Fibroblast of skin of scalp (primary cell): ENCODE data around the gene CPPED1. TPM values are rescaled to one million over a fixed set of nuclear protein-coding genes. Genes with fewer than 3 reads are reported as not detected.
"Not testable (repeated sequence)": the region's sequence is repeated elsewhere in the genome, so short reads cannot be mapped to it uniquely, and the experiment has no call there.

ENCODE experiments used
- DNase-seq: peaks from one replicate; pipeline ENCODE4 v3.0.0-alpha.2; 2013
- polyA plus RNA-seq, 2 experiments: library from polyadenylated mRNA; unstranded; fragments of 120-200 nt; gene quantifications; one replicate each; pipeline ENCODE4 v1.2.1, GENCODE V29; 2013; ENCODE audit not compliant: insufficient read length in 2 of 2

The CPPED1 gene, protein sequence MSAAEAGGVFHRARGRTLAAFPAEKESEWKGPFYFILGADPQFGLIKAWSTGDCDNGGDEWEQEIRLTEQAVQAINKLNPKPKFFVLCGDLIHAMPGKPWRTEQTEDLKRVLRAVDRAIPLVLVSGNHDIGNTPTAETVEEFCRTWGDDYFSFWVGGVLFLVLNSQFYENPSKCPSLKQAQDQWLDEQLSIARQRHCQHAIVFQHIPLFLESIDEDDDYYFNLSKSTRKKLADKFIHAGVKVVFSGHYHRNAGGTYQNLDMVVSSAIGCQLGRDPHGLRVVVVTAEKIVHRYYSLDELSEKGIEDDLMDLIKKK
- polyA plus RNA-seq (2013, experiment 1 of 2; ENCODE audit: insufficient read length) = 18.8 TPM
- 20.1 TPM for polyA plus RNA-seq (2013, experiment 2 of 2; ENCODE audit: insufficient read length)

DNA sequence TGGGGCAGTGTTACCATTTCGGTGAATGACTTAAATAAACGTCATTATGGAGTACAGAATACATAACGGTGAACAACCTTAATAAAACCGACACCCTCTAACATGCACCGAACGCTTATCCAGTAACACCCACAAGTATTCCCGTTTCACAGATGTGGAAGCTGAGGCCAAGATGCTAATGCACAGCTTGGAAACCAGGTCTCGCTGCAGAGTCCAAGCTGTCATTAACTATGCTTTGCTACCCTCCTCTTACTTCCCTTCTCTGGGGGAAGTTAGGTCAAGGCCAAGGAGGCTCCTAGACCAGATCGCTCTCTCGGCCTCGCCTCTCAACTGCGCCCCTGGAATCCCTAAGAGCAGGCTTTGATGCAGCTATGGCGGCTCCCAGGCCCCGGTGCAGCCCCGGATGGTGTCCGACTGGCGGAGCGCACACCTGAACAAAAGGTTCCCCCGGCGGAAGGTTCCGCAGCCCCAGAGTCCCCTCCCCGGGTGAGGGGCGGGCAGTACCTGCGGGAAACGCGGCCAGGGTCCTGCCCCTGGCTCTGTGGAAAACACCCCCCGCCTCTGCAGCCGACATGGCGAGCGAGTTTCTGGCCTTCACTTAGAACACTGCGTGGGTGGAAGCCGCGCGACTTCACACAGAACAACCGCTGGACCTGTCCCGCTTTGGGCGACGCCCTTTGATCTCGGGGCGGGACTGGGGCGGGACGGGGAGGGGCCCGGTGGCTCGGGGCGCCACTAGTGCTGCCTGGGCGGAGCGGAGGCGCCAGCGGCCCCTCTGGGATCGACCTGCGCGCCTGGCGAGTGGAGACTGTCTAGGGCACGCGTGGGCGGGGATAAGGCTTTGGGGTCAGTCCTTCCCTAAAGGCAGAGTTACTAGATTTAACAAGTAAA, at the start of gene CPPED1:
TSS of gene CPPED1 (minus strand) at position 685 of the 891 bp plus-strand sequence. CDS start at position 574, 111 bp downstream.
- DNase-seq = peak; percentile 94

DNA sequence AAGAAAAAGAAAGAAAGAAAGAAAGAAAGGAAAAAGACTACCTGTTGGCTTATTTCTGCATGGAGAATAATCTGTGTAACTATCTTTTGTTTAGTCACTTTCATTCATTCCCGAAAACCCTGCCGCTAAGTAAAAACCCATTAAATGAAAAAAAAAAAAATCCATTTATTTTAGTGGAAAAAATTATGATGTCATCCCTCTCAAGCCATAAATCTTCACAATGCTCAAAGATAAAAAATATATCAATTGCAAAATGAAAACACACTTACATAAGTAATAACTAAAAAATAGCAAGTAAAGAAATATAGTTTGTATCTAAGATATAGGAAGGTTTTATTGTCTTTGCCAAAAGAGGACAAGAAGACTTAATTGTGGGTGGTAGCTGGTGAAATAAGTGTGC, 46.5 kb upstream of the CPPED1 start:
- DNase-seq = no peak

DNA sequence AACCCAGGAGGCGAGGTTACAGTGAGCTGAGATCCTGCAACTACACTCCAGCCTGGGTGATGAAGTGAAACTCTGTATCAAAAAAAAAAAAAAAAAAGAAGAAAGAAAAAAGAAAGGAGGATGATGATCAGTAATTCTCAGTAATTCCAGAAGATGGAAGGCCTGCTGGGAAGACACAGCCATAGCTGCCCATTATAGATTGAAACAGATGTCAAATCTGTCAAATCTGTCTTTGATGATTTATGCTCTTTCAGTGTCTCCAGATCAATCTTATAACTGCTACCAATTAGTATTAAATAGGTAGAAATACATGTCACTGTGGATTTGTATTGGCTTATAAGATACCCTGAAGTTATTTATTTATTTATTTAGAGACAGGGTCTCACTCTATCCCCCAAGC, 42.9 kb upstream of the CPPED1 start:
- no peak for DNase-seq

DNA sequence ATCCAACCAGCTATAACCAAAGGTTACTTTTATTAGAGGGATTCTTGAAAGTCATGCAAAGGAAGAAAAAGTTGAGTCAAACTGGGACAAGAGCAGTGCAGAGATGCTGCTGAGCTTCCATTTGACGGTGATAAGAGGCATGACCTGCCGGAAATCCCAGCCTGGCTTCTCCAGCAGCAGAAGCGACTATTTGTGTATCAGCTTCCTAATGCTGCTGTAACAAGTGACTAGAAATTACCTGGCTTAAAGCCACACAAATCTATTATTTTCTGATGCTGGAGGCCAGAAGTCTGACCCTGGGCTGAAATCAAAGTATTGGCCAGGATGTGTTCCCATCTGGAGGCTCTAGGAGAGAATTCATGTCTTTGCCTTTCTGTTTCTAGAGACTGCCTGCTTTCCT, 41.6 kb upstream of the CPPED1 start:
- no peak for DNase-seq

DNA sequence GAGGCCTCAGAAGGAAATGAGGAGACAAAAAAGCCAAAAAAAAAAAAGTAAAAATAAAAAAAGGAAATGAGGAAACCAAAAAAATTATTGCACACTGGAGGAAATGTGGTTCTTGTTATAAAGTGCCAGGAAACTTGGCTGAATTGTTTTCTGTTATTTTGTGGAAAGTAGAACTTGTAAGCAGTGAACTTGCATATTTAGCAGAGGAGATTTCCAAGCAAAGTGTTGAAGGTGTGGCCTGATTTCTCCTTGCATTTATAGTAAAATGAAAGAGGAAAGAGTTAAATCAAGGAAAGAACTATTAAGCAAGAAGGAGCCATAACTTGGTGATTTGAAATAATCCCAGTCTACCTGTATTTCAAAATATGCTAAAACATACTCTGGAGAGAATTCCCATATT, 34.1 kb upstream of the CPPED1 start:
- DNase-seq = no peak

DNA sequence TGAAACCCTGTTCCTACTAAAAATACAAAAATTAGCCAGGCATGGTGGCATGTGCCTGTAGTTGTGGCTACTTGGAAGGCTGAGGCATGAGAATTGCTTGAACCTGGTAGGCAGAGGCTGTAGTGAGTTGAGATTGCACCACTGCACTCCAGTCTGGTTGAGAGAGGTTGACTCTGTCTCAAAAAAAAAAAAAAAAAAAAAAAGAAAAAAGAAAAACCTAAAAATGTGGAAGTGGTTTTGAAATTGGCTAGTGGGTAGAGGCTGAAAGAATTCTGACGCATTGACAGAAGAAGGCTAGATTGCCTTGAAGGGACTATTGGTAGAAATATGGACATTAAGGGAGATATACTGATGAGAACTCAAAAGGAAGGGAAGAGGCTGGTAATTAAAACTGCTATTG, 33.6 kb upstream of the CPPED1 start:
- no peak for DNase-seq

DNA sequence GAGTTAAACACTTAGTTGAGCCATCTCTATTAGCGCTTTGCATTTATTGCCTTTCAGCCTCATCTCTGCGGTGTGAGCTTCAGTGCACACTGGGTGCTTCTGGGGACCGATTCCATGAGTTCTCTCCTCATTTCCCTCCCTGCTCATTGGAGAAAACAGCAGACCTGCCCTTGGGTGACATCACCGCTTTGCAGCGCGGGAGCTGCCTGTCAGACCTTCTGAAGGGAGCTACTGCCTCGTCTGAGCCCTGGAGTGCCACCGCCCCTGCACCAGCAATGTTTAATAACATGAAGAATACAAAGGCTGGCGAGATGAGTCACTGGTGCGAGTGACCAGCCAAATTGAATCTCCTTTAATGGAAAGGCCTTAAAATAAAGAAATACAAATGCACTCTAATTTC, 30.2 kb upstream of the CPPED1 start:
- DNase-seq = no peak

DNA sequence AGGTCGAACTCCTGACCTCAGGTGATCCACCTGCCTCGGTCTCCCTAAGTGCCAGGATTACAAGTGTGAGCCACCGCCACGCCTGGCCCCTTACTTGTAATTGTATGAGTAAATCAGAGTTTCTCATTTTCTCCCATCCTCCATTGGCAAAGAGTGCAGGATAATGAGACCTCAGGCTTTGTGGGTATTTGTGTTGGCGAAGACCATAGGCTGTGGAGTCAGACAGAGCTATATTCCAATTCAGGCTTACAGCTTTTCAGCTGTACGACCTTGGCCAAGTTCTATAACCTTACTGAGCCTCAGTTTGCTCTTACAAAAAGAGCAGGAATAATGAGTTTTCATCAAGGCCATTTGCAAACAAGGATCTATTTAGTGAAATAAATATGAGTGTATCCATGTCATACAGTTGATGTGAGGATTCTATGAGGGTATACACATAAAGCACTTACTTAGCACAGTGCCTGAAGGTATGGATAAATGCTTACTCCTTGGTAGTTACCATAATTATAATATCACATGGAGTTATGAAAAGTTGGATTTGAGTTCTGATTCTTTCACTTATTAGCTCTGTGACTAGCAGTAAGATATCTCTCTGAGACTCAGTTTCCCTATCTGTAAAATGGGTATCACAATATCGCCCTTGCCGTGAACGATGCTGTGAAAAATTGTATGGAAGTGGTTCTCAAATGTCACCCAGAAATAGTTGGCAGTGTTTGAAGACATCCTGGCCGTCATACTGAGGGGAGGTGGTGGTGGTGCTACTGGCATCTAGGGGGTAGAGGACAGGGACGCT, 25.6 kb upstream of the CPPED1 start:
- DNase-seq = no peak

DNA sequence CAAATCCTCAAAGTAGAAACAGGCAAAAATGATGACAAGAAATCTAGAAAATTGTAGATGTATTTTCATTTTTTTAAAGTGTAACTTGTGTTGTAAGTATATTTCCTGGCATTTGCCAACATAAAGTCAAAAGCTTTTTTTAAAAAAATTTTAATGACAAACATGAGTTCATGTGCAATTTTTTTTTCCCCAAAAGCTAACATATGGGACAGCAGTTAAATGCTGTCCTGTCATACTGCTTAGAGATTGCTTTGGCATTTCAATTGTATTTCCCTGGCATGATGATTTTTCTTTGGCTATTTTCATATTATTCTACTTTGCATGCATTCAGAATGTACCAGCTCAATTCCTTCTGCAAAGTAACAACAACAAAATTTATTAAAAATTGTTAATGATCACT, 24.5 kb upstream of the CPPED1 start:
- DNase-seq = no peak

DNA sequence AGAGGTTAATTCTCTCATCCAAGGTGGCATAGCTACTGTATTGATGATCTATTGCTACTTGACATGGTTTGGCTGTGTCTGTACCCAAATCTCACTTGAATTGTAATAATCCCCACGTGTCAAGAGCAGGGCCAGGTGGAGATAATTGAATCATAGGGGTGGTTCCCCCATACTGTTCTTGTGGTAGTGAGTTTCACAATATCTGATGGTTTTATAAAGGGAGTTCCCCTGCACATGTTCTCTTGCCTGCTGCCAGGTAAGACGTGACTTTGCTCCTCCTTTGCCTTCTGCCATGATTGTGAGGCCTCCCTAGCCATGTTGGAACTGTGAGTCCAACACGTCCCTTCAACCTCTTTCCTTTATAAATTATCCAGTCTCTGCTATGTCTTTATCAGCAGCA, 22.9 kb upstream of the CPPED1 start:
- DNase-seq = no peak

DNA sequence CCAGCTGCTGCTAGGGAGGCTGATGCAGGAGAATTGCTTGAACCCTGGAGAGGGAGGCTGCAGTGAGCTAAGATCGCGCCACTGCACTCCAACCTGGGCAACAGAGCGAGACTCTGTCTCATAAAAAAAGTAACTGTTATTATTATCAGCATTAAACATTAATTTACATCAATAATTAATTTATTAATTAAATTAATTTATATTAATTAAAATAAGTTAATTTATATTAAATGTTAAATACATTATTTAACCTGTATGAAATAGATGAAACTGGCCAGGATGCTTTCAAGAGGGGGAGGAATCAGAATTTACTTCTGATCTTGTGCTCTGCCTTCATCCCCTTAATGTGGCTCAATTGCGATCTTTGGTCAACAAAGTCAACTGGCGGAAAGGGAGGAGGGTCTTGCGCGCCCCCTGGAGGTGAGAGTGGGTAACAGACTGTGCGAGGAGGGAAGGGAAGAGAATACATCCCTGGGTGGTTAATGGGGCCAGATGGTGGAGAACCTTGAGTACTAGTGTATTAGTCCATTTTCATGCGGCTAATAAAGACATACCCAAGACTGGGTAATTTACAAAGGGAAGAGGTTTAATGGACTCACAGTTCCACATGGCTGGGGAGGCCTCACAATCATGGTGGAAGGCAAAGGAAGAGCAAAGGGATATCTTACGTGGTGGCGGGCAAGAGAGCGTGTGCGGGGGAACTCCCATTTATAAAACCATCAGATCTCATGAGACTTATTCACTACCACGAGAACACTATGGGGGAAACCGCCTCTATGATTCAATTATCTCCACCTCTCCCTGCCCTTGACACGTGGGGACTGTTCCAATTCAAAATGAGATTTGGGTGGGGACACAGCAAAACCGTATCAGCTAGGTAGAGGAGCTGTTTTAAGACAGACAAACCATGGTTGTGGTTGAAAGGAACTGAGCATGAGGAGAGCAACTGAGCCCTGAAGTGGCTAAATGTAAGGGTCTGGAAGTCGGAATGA, 15.7 kb upstream of the CPPED1 start:
- DNase-seq = peak; percentile 67

DNA sequence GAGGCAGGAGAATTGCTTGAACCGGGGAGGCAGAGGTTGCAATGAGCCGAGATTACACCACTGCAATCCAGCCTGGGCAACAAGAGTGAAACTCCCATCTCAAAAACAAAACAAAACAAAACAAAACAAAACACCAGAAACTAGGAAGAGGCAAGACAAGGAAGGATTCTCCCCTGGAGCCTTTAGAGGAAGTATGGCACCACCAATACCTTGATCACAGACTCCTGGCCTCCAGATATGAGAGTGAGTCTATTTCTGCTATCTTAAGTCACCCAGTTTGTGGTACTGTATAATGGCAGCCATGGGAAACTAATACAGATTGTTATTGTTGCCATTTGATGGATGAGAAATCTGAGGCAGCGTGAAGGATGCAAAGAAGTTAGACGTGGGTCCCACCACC, 14.6 kb upstream of the CPPED1 start:
- no peak for DNase-seq

DNA sequence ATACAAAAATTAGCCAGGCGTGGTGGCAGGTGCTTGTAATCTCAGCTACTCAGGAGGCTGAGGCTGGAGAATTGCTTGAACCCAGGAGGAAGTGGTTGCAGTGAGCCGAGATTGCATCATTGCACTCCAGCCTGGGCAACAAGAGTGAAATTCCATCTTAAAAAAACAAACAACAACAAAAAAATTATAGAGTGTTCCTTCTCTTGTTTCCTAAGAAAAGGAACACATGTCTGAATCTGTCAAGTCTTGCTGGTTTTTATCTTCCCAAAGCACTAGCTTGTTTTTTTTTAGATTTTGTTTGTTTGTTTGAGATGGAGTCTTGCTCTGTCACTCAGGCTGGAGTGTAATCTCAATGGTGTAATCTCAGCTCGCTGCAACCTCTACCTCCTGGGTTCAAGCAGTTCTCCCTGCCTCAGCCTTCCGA, 13.1 kb upstream of the CPPED1 start:
- DNase-seq = not testable (repeated sequence)

DNA sequence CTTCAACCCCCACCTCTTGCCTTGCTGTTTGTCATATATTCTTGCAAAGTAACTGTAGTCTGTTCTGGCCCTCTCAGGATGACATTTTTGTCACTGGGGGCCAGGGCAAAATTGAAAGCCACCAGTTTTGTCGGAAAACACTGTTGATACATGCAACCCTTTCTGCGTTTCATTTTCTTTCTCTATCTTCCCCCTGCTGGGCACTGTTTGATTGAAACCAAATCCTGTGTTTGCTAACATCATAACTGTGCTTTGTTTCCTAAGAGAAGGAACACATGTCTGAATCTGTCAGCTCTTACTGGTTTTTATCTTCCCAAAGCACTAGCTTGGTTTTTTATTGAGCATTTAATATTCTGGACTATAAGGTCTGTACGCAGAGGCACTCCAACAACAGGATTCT, 11.7 kb upstream of the CPPED1 start:
- DNase-seq = no peak

DNA sequence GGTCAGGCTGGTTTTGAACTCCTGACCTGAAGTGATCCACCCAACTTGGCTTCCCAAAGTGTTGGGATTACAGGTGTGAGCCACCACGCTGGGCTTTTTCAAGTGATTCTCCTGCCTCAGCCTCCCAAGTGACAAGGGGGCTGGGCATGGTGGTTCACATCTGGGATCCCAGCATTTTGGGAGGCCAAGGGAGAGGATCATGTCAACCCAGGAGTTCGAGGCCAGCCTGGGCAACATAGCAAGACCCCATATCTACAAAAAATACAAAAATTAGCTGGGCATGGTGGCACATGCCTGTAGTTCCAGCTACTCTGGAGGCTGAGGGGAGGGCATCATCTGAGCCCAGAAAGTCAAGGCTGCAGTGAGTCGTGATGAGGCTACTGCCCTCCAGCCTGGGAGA, 10.0 kb upstream of the CPPED1 start:
- not testable (repeated sequence) for DNase-seq

DNA sequence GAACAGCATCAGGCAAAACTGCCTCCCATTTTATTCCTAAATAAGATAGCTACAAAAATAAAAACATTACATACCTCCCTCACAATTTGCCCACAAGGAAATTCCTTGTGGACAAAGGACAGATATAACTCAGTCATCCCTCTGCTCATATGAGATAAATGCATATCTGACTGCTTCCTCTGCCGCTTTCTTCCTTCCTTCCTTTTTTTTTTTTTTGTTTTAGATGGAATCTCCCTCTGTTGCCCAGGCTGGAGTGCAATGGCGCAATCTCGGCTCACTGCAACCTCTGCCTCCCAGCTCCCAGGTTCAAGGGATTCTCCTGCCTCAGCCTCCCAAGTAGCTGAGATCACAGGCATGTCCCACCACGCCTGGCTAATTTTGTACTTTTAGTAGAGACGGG, 9.6 kb upstream of the CPPED1 start:
- DNase-seq = not testable (repeated sequence)

DNA sequence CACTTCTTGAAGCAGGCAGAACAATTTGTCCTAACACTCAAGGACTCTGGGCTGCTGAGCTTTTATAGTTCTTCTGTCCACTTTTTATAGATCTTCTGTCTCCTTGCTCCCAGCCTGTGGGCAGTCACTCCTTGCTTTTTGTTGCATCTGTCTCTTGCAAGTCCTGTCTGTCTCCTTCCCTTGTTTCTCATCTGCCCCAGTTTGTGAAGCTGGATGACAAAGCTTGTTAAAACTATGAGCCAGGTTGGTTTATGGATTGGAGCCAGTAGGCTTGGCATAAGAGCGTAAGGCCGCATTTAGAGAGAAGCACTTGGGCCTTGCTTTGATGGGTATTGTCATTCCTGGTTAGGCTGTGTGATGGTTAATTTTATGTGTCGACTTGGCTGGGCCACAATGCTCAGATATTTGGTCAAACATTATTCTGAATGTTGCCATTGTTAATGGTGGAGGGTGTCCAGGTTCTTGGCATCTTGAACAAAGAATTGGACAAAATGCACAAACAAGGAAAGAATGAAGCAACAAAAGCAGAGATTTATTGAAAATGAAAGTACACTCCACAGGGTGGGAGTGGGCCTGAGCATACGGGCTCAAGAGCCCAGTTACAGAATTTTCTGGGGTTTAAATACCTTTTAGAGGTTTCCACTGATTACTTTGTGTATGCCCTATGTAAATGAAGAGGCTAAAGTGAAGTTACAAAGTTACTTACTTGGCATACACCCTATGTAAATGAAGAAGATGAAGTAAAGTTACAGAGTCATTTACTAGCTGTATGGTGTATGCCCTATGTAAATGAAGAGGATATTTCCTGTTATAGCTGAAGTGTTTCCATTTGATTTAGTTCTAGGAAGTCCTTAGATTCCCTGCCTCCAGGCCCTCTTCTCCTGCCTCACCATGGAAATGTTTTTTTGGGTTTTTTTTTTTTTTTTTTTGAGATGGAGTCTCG, 8.0 kb upstream of the CPPED1 start:
- DNase-seq = no peak

DNA sequence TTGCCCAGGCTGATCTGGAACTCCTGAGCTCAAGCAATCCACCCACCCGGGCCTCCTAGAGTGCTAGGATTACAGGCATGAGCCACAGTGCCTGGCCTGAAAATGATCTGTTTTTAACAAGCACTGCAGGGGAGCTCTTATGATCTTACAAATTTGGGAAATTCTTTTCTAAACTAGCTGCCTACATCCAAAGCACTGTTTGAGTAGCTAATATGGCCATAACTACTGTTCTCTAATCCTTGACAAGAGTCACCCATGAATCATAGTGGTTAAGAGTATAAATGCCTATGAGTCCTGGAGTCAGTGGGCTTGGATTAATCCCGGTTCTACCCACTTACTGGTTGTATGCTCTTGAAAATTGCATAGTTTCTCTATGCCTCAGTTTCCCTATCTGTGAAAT, 1.4 kb upstream of the CPPED1 start:
- DNase-seq = peak; percentile 14

DNA sequence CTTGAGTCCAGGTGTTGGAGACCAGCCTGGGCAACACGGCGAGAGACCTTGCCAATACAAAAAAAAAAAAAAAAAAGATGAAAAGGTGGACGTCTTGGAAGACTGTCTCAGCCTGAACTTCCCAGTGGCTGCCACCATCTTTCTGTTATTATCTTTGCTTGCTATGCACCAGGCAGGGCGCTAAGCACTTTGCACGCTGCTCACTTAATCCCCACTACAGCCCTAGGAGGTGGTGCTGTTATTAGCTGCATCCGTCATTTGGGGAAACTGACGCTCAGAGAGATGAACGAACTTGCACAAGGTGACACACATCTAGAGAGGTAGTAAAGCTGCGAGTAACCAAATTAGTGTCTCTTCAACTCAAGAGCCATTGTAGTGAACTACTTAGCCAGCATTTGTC, 708 bp upstream of the CPPED1 start:
- DNase-seq = no peak

DNA sequence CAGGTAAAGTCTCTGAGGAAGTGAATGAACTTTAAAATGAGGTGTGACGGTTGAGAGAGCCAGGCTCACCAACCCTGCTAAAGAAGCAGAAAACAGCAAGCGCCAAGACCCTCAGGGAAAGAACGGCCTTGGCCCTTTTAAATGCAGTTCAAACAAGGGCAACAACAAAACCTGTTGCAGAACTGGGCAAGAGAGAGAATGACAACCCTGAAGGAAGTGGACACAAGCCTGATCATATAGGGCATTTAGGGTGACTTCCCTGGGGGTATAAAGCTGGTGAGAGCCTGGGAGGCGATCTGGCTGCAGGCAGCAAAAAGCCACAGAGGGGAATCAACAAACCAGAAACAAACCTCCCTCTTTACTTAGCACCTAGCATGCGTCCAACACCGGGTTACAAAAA, 1.0 kb downstream of the CPPED1 start:
- no peak for DNase-seq
